Suprapubic skin (tissue), 3 donors: ENCODE data around the gene LRRC8C.

Experiments used
- CTCF ChIP-seq, 2 donors: fragments of 200-600 bp in 1 of 2; fragments of 450-650 bp in 1 of 2; sonication (generic) in 1 of 2; IDR thresholded peaks; one replicate each; pipeline ENCODE4 v1.5.1; 2016 to 2019; ENCODE audit warnings: antibody characterized with exemption in 2 of 2, mild to moderate bottlenecking in 1 of 2, moderate library complexity in 1 of 2
- POLR2A ChIP-seq, 2 donors: fragments of 450-650 bp; IDR thresholded peaks; one replicate each; pipeline ENCODE4 v1.6.1; 2017; ENCODE audit warnings: antibody characterized with exemption in 2 of 2, mild to moderate bottlenecking in 2 of 2, moderate library complexity in 2 of 2

- no peak for TF ChIP-seq CTCF (IDR thresholded peaks at IDR 0.05)
- no peak for TF ChIP-seq POLR2A (IDR thresholded peaks at IDR 0.05)
These were observed 126.1 kb downstream of the LRRC8C start for GRCh38 chr1:89759036-89759435.
